Esophagus (tissue), 2 donors: ENCODE results near the gene ARPC5. TPM values are rescaled to one million over a fixed set of nuclear protein-coding genes. Genes with fewer than 3 reads are reported as not detected.

Experiments used
- H3K27ac ChIP-seq, 2 donors: one replicate each; pipeline ENCODE4 v1.5.1; 2013; ENCODE audit warnings: low read depth in 2 of 2, mild to moderate bottlenecking in 2 of 2, inconsistent platforms in 1 of 2, low read length in 1 of 2, moderate library complexity in 1 of 2
- H3K27me3 ChIP-seq, 2 donors: one replicate each; pipeline ENCODE4 v1.6.1; 2013; ENCODE audit warnings: low read length in 2 of 2, control low read depth in 1 of 2, mild to moderate bottlenecking in 1 of 2; ENCODE audit not compliant: insufficient read depth in 2 of 2, control insufficient read depth in 1 of 2
- H3K36me3 ChIP-seq, 2 donors: one replicate each; pipeline ENCODE4 v1.6.1; 2013; ENCODE audit warnings: low read length in 1 of 2; ENCODE audit not compliant: control insufficient read depth in 2 of 2, insufficient read depth in 2 of 2
- H3K4me1 ChIP-seq, 2 donors: one replicate each; pipeline ENCODE4 v1.6.1; 2013; ENCODE audit warnings: low read length in 1 of 2; ENCODE audit not compliant: control insufficient read depth in 2 of 2, insufficient read depth in 2 of 2
- H3K4me3 ChIP-seq, 2 donors: one replicate each; pipeline ENCODE4 v1.5.1; 2013; ENCODE audit warnings: low read length in 2 of 2, mild to moderate bottlenecking in 2 of 2, low read depth in 1 of 2, moderate library complexity in 1 of 2
- H3K9me3 ChIP-seq, 2 donors: one replicate each; pipeline ENCODE4 v1.6.1; 2013; ENCODE audit warnings: mild to moderate bottlenecking in 2 of 2, low read depth in 1 of 2, low read length in 1 of 2, moderate library complexity in 1 of 2; ENCODE audit not compliant: control insufficient read depth in 2 of 2, insufficient read depth in 1 of 2
- WGBS, 2 donors: extraction: QIAGEN DNeasy Blood & Tissue Kit; methylation state at CpG; one replicate each; pipeline ENCODE4 v1.1.7; 2013; 5-methylcytosine and 5-hydroxymethylcytosine counted together
- polyA plus RNA-seq, 2 donors: library from polyadenylated mRNA; stranded (reverse); fragments of 200-250 nt; gene quantifications; one replicate each; pipeline ENCODE4 v1.2.3, GENCODE V29; 2013
- donor health status: healthy with polysubstance abuse.
- donor health status: Bipolar disorder and iron deficiency.

ARPC5 gene
- polyA plus RNA-seq, 2 donors: 77.7 to 90.3 TPM

GRCh38 chr1:183571678-183572268, 63.8 kb downstream of the ARPC5 start:
- Histone ChIP-seq H3K4me3 (no peak overlapping the region), H3K27ac (no peak overlapping the region), H3K27me3 (no peaks in the 10 kb centered on the region), H3K36me3 (peaks cover 0 to 2% of the 10 kb centered on the region in 2 donors), H3K9me3 (no peaks in the 10 kb centered on the region), H3K4me1 (peaks cover 0 to 5% of the 10 kb centered on the region in 2 donors)
- 91% methylated on average over 4 of the region's 4 CpGs for WGBS, 2 donors

Other genes starting within 250 kb of the ARPC5 start
- gene NMNAT2, start 217.4 kb downstream of the ARPC5 start, polyA plus RNA-seq: under 1 TPM; 0.06 to 0.12 TPM
- gene SMG7, start 163.3 kb downstream of the ARPC5 start, polyA plus RNA-seq: 10 to 100 TPM; 13.2 to 14.3 TPM
- 1 to 10 TPM; 3.4 to 3.9 TPM for gene NCF2, start 45.3 kb downstream of the ARPC5 start, polyA plus RNA-seq
- gene APOBEC4, start 17.5 kb upstream of the ARPC5 start, polyA plus RNA-seq: not detected
- 1 to 10 TPM; 1.6 TPM for gene RGL1, start 169.3 kb upstream of the ARPC5 start, polyA plus RNA-seq